PFSK-1 (cell line): ENCODE measurements around the gene KCNC4.

ENCODE experiments used
- FOXP2 ChIP-seq: optimal IDR thresholded peaks from 2 replicates; pipeline ENCODE3; 2011; ENCODE audit warnings: borderline replicate concordance, control low read depth, inconsistent platforms; ENCODE audit not compliant: insufficient read depth; ENCODE audit errors: extremely low read length, extremely low read depth
- POLR2AphosphoS5 ChIP-seq: IDR thresholded peaks from 2 replicates; pipeline ENCODE4 v1.6.1; 2012; ENCODE audit warnings: low read depth, mild to moderate bottlenecking, control low read depth, low read length, moderate library complexity
- SIN3A ChIP-seq: IDR thresholded peaks from 2 replicates; pipeline ENCODE4 v1.6.1; 2012; ENCODE audit warnings: mild to moderate bottlenecking, low read length, moderate library complexity, borderline replicate concordance; ENCODE audit not compliant: insufficient read depth
- TAF1 ChIP-seq: IDR thresholded peaks from 2 replicates; pipeline ENCODE4 v1.6.1; 2012; ENCODE audit warnings: low read length, control low read depth, borderline replicate concordance; ENCODE audit not compliant: insufficient read depth

GRCh38 chr1:110208916-110209645 is 1.0 kb upstream of the KCNC4 start:
- TF ChIP-seq POLR2AphosphoS5 = no peak
- no peak for TF ChIP-seq SIN3A
- TF ChIP-seq TAF1 = no peak
- no peak for TF ChIP-seq FOXP2
